ENCODE results near the gene CCDC78.

Gene CCDC78

GRCh38 chr16:709566-710499, 16.4 kb downstream of the CCDC78 start:
- peak; percentile 71 for DNase-seq

- DNase-seq: no peak
Measured at GRCh38 chr16:708959-709358, 17.3 kb downstream of the CCDC78 start.

GRCh38 chr16:708019-708418, 18.2 kb downstream of the CCDC78 start:
- no peak for DNase-seq

- no peak for DNase-seq
Measured at GRCh38 chr16:707062-707538, 19.1 kb downstream of the CCDC78 start.

- DNase-seq: no peak
Measured at GRCh38 chr16:706189-707061, 19.8 kb downstream of the CCDC78 start.

GRCh38 chr16:705431-706188, 20.6 kb downstream of the CCDC78 start, which contains the start of gene FBXL16:
FBXL16 (minus strand) TSS chr16:705801; CDS start chr16:697405, 8,396 bp downstream.
- no peak for DNase-seq

GRCh38 chr16:704552-705380, 21.5 kb downstream of the CCDC78 start:
- no peak for DNase-seq

- no peak for DNase-seq
Measured at GRCh38 chr16:704047-704446, 22.2 kb downstream of the CCDC78 start.

- no peak for DNase-seq
Measured at GRCh38 chr16:703406-703805, 22.8 kb downstream of the CCDC78 start.

GRCh38 chr16:702341-702740, 23.9 kb downstream of the CCDC78 start:
- no peak for DNase-seq

- no peak for DNase-seq
Measured at GRCh38 chr16:700684-701584, 25.3 kb downstream of the CCDC78 start.

GRCh38 chr16:698911-699671, 27.2 kb downstream of the CCDC78 start:
- DNase-seq: no peak

- no peak for DNase-seq
Measured at GRCh38 chr16:695355-696089, 30.7 kb downstream of the CCDC78 start.

- no peak for DNase-seq
Measured at GRCh38 chr16:694863-695354, 31.3 kb downstream of the CCDC78 start.

GRCh38 chr16:694187-694862, 31.9 kb downstream of the CCDC78 start:
- DNase-seq: no peak

GRCh38 chr16:693766-694165, 32.5 kb downstream of the CCDC78 start:
- no peak for DNase-seq

GRCh38 chr16:693364-693763, 32.9 kb downstream of the CCDC78 start:
- no peak for DNase-seq

- DNase-seq: no peak
Measured at GRCh38 chr16:692356-693108, 33.7 kb downstream of the CCDC78 start.

All from HCEC 1CT (cell line).